Suprapubic skin (tissue), 4 donors: ENCODE measurements around the gene PCDHB2. TPM values are rescaled to one million over a fixed set of nuclear protein-coding genes. Genes with fewer than 3 reads are reported as not detected.
"Not testable (repeated sequence)": the region's sequence is repeated elsewhere in the genome, so short reads cannot be mapped to it uniquely, and the experiment has no call there.

Experiments used
- DNase-seq, 2 donors: peaks; one replicate each; pipeline ENCODE4 v3.0.0-alpha.2; 2019; ENCODE audit warnings: low spot score in 2 of 2
- H3K27ac ChIP-seq: fragments of 200-600 bp; sonication (generic); one replicate; pipeline ENCODE4 v1.5.1; 2019
- H3K27me3 ChIP-seq: fragments of 200-600 bp; sonication (generic); one replicate; pipeline ENCODE4 v1.5.1; 2019
- H3K36me3 ChIP-seq: fragments of 200-600 bp; sonication (generic); one replicate; pipeline ENCODE4 v1.5.1; 2019
- H3K4me1 ChIP-seq: fragments of 200-600 bp; sonication (generic); one replicate; pipeline ENCODE4 v1.5.1; 2019
- H3K4me3 ChIP-seq: fragments of 200-600 bp; sonication (generic); one replicate; pipeline ENCODE4 v1.5.1; 2019; ENCODE audit warnings: mild to moderate bottlenecking
- H3K9me3 ChIP-seq: fragments of 200-600 bp; sonication (generic); one replicate; pipeline ENCODE4 v1.5.1; 2019
- EP300 ChIP-seq: sonication (generic); formaldehyde crosslinking; IDR thresholded peaks from one replicate; pipeline ENCODE4 v1.6.1; 2017; ENCODE audit warnings: antibody characterized with exemption
- POLR2A ChIP-seq, 2 donors: fragments of 450-650 bp; IDR thresholded peaks; one replicate each; pipeline ENCODE4 v1.6.1; 2017; ENCODE audit warnings: antibody characterized with exemption in 2 of 2, mild to moderate bottlenecking in 2 of 2, moderate library complexity in 2 of 2
- POLR2AphosphoS5 ChIP-seq, 3 donors: sonication (generic); formaldehyde crosslinking; IDR thresholded peaks; one replicate each; pipeline ENCODE4 v1.6.1; 2017; ENCODE audit warnings: antibody characterized with exemption in 3 of 3
- WGBS: methylation state at CpG from one replicate; pipeline ENCODE4 v1.1.5; 2018; 5-methylcytosine and 5-hydroxymethylcytosine counted together
- total RNA-seq, 4 donors: library from RNA; depleted of rRNA; stranded (reverse); fragments of >200 nt; gene quantifications; one replicate each; pipeline ENCODE4 v1.1.0, GENCODE V29; 2016
- TF ChIP-seq, protein P1 (sequence below), 2 donors: fragments of 200-600 bp in 1 of 2; fragments of 450-650 bp in 1 of 2; sonication (generic) in 1 of 2; IDR thresholded peaks; one replicate each; pipeline ENCODE4 v1.5.1; 2016 to 2019; ENCODE audit warnings: antibody characterized with exemption in 2 of 2, mild to moderate bottlenecking in 1 of 2, moderate library complexity in 1 of 2

The PCDHB2 gene
- total RNA-seq, 4 donors from 2014 or later: 2.2 to 5.4 (median 4.2) TPM

DNA sequence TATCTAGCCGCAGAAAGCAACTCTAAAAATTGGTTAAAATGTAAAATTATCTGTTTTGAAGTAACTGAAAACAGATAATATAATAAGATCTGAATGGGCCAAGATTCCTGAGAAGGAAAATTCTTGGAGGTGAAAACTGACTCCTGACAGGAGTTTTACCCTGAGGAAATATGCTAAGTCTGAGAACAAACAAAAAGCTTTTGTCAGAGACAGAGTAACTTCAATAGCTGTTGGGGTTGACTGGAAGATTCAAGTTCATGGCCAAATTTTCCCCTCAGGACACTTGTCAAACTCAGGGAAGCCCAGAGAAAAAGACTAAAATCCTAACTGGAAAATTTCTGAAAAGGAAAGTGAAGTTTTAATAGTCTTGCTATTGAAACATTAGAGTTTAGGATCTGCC is 32.9 kb downstream of the PCDHB2 start:
- 93% methylated on average over 1 of the region's 1 CpG for WGBS
- no peak for TF ChIP-seq POLR2AphosphoS5 (IDR thresholded peaks at IDR 0.05)
- TF ChIP-seq EP300: no peak
- TF ChIP-seq, protein P1, sequence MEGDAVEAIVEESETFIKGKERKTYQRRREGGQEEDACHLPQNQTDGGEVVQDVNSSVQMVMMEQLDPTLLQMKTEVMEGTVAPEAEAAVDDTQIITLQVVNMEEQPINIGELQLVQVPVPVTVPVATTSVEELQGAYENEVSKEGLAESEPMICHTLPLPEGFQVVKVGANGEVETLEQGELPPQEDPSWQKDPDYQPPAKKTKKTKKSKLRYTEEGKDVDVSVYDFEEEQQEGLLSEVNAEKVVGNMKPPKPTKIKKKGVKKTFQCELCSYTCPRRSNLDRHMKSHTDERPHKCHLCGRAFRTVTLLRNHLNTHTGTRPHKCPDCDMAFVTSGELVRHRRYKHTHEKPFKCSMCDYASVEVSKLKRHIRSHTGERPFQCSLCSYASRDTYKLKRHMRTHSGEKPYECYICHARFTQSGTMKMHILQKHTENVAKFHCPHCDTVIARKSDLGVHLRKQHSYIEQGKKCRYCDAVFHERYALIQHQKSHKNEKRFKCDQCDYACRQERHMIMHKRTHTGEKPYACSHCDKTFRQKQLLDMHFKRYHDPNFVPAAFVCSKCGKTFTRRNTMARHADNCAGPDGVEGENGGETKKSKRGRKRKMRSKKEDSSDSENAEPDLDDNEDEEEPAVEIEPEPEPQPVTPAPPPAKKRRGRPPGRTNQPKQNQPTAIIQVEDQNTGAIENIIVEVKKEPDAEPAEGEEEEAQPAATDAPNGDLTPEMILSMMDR (IDR thresholded peaks at IDR 0.05): no peak
- TF ChIP-seq POLR2A (IDR thresholded peaks at IDR 0.05): no peak
- Histone ChIP-seq H3K36me3 (no peaks in the 10 kb centered on the region), H3K27me3 (peaks cover 4% of the 10 kb centered on the region), H3K9me3 (peaks cover 20% of the 10 kb centered on the region), H3K4me3 (no peak overlapping the region), H3K27ac (no peak overlapping the region), H3K4me1 (no peaks in the 10 kb centered on the region)
- no peak for DNase-seq

DNA sequence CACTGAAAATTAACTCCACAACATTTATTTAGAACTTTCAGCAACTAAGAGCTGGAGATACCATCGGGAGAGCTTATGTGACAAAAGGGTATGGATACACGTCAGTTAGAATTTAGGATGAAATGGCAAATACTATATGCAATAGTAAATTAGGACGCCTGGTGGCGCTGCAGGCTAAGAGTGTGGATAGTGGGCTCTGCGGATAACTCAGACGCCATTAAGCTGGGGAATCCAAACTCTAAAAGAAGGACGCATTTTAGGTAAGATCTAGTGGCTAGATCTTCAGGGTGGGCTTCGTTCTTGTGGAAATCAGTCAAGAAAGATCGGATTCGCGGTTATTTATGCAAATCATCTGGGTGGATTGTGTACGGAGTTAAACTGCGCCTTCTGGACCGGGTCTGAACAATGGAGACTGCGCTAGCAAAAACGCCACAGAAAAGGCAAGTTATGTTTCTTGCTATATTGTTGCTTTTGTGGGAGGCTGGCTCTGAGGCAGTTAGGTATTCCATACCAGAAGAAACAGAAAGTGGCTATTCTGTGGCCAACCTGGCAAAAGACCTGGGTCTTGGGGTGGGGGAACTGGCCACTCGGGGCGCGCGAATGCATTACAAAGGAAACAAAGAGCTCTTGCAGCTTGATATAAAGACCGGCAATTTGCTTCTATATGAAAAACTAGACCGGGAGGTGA is 40.8 kb downstream of the PCDHB2 start, which contains the start of gene PCDHB5:
PCDHB5 (plus strand) TSS at position 177 of the 688 bp plus-strand sequence; CDS start at position 406, 229 bp downstream.
- H3K36me3 ChIP-seq: no peaks in the 10 kb centered on the region
- no peak within 1 kb of the TSS for H3K27ac ChIP-seq
- peaks cover 23% of the 10 kb centered on the region for H3K9me3 ChIP-seq
- peak within 1 kb of the TSS; percentile 31 for H3K4me3 ChIP-seq
- H3K27me3 ChIP-seq: no peaks in the 10 kb centered on the region
- no peak for DNase-seq
- TF ChIP-seq EP300 (no peak), POLR2AphosphoS5 (IDR thresholded peaks at IDR 0.05) (no peak), POLR2A (IDR thresholded peaks at IDR 0.05) (no peak)
- TF ChIP-seq, protein P1 (IDR thresholded peaks at IDR 0.05): no peak
- WGBS: 23% methylated on average over 22 of the region's 22 CpGs
- no peaks in the 10 kb centered on the region for H3K4me1 ChIP-seq

DNA sequence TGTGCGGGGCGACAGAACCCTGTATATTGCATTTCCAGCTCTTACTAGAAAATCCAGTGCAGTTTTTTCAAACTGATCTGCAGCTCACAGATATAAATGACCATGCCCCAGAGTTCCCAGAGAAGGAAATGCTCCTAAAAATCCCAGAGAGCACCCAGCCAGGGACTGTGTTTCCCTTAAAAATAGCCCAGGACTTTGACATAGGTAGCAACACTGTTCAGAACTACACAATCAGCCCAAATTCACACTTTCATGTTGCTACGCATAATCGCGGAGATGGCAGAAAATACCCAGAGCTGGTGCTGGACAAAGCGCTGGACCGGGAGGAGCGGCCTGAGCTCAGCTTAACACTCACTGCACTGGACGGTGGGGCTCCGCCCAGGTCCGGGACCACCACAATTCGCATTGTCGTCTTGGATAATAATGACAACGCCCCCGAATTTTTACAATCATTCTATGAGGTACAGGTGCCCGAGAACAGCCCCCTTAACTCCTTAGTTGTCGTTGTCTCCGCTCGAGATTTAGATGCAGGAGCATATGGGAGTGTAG is 41.4 kb downstream of the PCDHB2 start:
- Histone ChIP-seq H3K27me3 (no peaks in the 10 kb centered on the region), H3K4me3 (peak overlapping the region; percentile 31), H3K4me1 (no peaks in the 10 kb centered on the region), H3K9me3 (peaks cover 23% of the 10 kb centered on the region), H3K27ac (no peak overlapping the region), H3K36me3 (no peaks in the 10 kb centered on the region)
- DNase-seq: no peak
- WGBS: 58% methylated on average over 19 of the region's 19 CpGs
- TF ChIP-seq POLR2A (IDR thresholded peaks at IDR 0.05): no peak
- TF ChIP-seq, protein P1 (IDR thresholded peaks at IDR 0.05): no peak

DNA sequence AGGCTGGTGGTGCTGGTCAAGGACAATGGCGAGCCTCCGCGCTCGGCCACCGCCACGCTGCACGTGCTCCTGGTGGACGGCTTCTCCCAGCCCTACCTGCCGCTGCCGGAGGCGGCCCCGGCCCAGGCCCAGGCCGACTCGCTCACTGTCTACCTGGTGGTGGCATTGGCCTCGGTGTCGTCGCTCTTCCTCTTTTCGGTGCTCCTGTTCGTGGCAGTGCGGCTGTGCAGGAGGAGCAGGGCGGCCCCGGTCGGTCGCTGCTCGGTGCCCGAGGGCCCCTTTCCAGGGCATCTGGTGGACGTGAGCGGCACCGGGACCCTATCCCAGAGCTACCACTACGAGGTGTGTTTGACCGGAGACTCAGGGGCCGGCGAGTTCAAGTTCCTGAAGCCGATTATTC is 42.9 kb downstream of the PCDHB2 start:
- 43% methylated on average over 5 of the region's 34 CpGs for WGBS
- DNase-seq, H3K4me1 ChIP-seq: not testable (repeated sequence)

More for the DNA sequence above, 42.9 kb downstream of the PCDHB2 start:
- not testable (repeated sequence) for H3K27me3 ChIP-seq, H3K27ac ChIP-seq, H3K36me3 ChIP-seq, H3K4me3 ChIP-seq
- peaks cover 27% of the 10 kb centered on the region for H3K9me3 ChIP-seq

Other genes starting within 250 kb of the PCDHB2 start
- under 1 TPM; 0.08 to 0.34 (median 0.26) TPM for gene PCDHA9, start 246.2 kb upstream of the PCDHB2 start, total RNA-seq
- gene PCDHA10, start 238.7 kb upstream of the PCDHB2 start, total RNA-seq: 1 to 10 TPM in 1 of 4 donors, under 1 TPM in 3; 0.42 to 1.0 (median 0.57) TPM
- under 1 TPM in 2 of 4 donors, not detected in 2; 0.26 to 0.93 TPM for gene PCDHA11, start 225.7 kb upstream of the PCDHB2 start, total RNA-seq
- gene PCDHA12, start 219.3 kb upstream of the PCDHB2 start, total RNA-seq: under 1 TPM in 3 of 4 donors, not detected in 1; 0.36 to 0.85 (median 0.48) TPM
- gene PCDHA13, start 212.5 kb upstream of the PCDHB2 start, total RNA-seq: under 1 TPM in 2 of 4 donors, not detected in 2; 0.38 to 0.47 TPM
- under 1 TPM in 3 of 4 donors, not detected in 1; 0.11 to 0.64 (median 0.18) TPM for gene PCDHAC1, start 168.3 kb upstream of the PCDHB2 start, total RNA-seq
- gene PCDHAC2, start 128.1 kb upstream of the PCDHB2 start, total RNA-seq: under 1 TPM in 1 of 4 donors, not detected in 3; 0.13 TPM
- not detected for gene PCDHB1, start 43.2 kb upstream of the PCDHB2 start, total RNA-seq
- gene PCDHB3, start 5.9 kb downstream of the PCDHB2 start, total RNA-seq: 1 to 10 TPM; 1.1 to 2.5 (median 2.0) TPM
- 1 to 10 TPM; 1.8 to 5.6 (median 2.0) TPM for gene PCDHB4, start 27.2 kb downstream of the PCDHB2 start, total RNA-seq
- gene PCDHB5, start 40.6 kb downstream of the PCDHB2 start, total RNA-seq: 1 to 10 TPM in 2 of 4 donors, under 1 TPM in 2; 0.72 to 6.2 (median 1.9) TPM
- gene PCDHB6, start 55.4 kb downstream of the PCDHB2 start, total RNA-seq: 1 to 10 TPM in 2 of 4 donors, under 1 TPM in 1, not detected in 1; 0.76 to 2.2 (median 1.7) TPM
- gene PCDHB7, start 78.0 kb downstream of the PCDHB2 start, total RNA-seq: 1 to 10 TPM in 1 of 4 donors, under 1 TPM in 3; 0.49 to 1.2 (median 0.78) TPM
- gene PCDHB8, start 83.2 kb downstream of the PCDHB2 start, total RNA-seq: under 1 TPM in 3 of 4 donors, not detected in 1; 0.62 to 0.93 (median 0.68) TPM
- gene PCDHB16, start 87.8 kb downstream of the PCDHB2 start, total RNA-seq: 1 to 10 TPM; 2.9 to 4.8 (median 3.2) TPM
- gene PCDHB9, start 92.5 kb downstream of the PCDHB2 start, total RNA-seq: 1 to 10 TPM; 1.1 to 3.2 (median 2.5) TPM
- gene PCDHB10, start 97.7 kb downstream of the PCDHB2 start, total RNA-seq: 1 to 10 TPM in 3 of 4 donors, under 1 TPM in 1; 0.60 to 1.4 (median 1.2) TPM
- 1 to 10 TPM in 3 of 4 donors, under 1 TPM in 1; 0.98 to 2.8 (median 1.2) TPM for gene PCDHB11, start 105.0 kb downstream of the PCDHB2 start, total RNA-seq
- gene PCDHB12, start 114.1 kb downstream of the PCDHB2 start, total RNA-seq: 1 to 10 TPM in 1 of 4 donors, under 1 TPM in 3; 0.83 to 2.2 (median 0.95) TPM
- gene PCDHB13, start 119.3 kb downstream of the PCDHB2 start, total RNA-seq: 1 to 10 TPM; 5.9 to 10.0 (median 6.2) TPM
- gene PCDHB14, start 128.7 kb downstream of the PCDHB2 start, total RNA-seq: 1 to 10 TPM; 2.5 to 6.5 (median 6.0) TPM
- 1 to 10 TPM in 3 of 4 donors, under 1 TPM in 1; 0.68 to 2.3 (median 1.6) TPM for gene PCDHB15, start 150.8 kb downstream of the PCDHB2 start, total RNA-seq
- 1 to 10 TPM in 2 of 4 donors, under 1 TPM in 2; 0.57 to 4.5 (median 0.99) TPM for gene SLC25A2, start 209.4 kb downstream of the PCDHB2 start, total RNA-seq
- 10 to 100 TPM; 47.3 to 70.3 (median 62.7) TPM for gene TAF7, start 226.2 kb downstream of the PCDHB2 start, total RNA-seq
- under 1 TPM; 0.26 to 0.38 (median 0.33) TPM for gene PCDHGA1, start 235.9 kb downstream of the PCDHB2 start, total RNA-seq
- 1 to 10 TPM; 2.0 to 3.4 (median 2.9) TPM for gene PCDHGA2, start 244.1 kb downstream of the PCDHB2 start, total RNA-seq
- gene PCDHGA3, start 249.2 kb downstream of the PCDHB2 start, total RNA-seq: 1 to 10 TPM; 1.3 to 2.3 (median 1.7) TPM